Stimulated activated CD4-positive, alpha-beta T cell treated with anti-CD3 and anti-CD28 coated beads, Interleukin-1b, Interleukin-23, amount 100 ng/mL, for 48 hours (primary cell): ENCODE data around the gene FRMD8.

Experiments
- DNase-seq: peaks from one replicate; pipeline ENCODE4 v3.0.0-alpha.2; 2020

FRMD8 gene

DNA sequence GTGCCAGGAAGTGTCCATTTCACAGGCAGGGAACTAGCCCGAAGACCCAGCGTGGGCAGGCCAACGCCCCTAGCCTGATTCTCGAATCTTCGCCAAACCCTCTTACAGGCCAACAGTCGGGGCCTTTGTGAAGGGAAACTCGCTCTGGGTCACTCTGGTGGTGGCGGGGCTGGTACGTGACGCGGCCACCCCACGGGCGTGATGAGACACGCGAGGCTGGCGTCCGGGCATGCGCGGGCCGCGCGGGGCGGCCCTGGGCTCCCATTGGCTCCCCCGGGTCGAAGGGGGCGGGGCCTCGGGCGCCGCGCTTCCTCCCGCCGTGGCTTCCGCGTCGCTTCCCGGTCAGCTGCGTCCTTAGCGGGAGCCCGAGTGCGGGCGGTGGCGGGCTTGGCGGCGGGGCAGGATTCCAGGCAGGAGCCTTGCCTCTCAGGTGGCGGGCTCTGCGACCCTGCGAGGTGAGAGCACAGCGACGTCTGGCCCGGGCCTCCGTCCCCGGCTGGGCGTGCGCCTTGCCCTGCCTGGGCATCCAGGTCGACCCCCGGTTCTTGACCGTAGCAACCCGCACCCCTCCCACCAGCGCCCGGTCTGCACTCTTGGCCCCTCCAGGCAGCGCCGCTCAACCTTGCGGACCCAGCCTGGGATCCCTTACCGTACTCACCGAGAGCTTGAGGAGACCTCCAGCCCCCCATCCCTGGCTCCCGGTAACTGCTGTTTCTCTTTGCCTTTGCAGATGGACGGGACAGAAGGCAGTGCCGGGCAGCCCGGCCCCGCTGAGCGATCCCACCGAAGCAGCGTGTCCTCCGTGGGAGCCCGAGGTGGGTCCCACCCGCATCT is at the start of gene FRMD8:
Gene FRMD8 (plus strand): TSS at position 331 of the 834 bp plus-strand sequence. CDS start 400 bp downstream, at position 731.
- peak; percentile 81 for DNase-seq

- no peak for DNase-seq
These were observed 47.8 kb upstream of the FRMD8 start for GRCh38 chr11:65338676-65339075.

- DNase-seq, result no peak
These were observed 46.2 kb upstream of the FRMD8 start for GRCh38 chr11:65340226-65340625.

GRCh38 chr11:65341856-65342255 is 44.6 kb upstream of the FRMD8 start:
- no peak for DNase-seq

DNA sequence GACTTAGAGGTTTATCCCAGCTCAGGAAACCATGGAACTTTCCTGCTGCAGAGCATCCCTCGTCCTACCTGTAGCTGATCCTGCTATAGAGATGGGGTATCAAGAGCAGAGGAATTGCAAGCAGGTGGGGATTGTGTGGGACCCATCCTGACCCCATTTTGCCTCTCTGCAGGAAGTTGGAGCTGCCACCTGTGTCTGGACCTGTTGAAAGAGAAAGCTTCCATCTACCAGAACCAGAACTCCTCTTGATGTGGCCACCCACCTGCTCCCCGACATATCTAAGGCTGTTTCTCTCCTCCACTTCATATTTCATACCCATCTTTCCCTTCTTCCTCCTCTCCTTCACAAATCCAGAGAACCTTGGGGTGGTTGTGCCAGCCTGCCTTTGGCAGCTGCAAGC is 34.9 kb upstream of the FRMD8 start:
- DNase-seq, result no peak

GRCh38 chr11:65352783-65353182 is 33.7 kb upstream of the FRMD8 start:
- no peak for DNase-seq

DNA sequence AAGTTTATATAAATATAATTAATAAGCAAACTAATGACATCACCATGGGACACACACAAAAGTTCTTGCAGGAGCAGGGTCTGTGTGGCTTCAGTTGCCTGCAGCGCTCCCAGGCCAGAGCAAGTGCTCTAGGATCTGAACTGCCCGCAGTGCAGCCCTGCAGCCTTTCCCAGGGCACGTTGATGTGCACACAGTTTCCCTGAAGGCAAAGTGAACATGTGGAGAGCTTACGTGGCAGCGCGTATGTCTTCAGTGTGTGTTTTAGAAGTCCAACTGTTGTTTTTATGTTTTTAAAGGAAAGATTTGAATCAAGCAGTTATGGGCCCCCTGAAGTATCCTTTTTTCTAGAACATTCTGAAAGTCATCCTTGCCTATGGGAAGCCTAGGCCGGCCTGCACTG is 33.1 kb upstream of the FRMD8 start:
- no peak for DNase-seq

DNA sequence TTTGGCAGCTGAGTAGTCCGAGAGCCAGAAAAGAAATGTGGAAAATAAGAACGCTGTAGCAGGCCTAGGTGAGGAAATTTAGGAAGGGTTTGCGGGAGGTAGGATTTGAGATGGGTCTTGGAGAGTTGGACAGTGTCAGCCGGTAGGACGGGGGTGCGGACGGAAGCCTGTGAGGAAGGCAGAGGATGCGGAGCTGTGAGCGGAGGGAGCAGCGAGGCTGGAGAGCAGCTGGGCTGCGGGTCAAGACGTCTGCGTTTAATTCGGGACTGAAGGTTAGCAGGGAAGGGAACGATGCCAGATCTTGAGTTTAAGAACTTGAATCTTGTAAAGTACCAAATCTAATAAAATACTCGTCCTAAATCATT is 32.6 kb upstream of the FRMD8 start:
- no peak for DNase-seq

DNA sequence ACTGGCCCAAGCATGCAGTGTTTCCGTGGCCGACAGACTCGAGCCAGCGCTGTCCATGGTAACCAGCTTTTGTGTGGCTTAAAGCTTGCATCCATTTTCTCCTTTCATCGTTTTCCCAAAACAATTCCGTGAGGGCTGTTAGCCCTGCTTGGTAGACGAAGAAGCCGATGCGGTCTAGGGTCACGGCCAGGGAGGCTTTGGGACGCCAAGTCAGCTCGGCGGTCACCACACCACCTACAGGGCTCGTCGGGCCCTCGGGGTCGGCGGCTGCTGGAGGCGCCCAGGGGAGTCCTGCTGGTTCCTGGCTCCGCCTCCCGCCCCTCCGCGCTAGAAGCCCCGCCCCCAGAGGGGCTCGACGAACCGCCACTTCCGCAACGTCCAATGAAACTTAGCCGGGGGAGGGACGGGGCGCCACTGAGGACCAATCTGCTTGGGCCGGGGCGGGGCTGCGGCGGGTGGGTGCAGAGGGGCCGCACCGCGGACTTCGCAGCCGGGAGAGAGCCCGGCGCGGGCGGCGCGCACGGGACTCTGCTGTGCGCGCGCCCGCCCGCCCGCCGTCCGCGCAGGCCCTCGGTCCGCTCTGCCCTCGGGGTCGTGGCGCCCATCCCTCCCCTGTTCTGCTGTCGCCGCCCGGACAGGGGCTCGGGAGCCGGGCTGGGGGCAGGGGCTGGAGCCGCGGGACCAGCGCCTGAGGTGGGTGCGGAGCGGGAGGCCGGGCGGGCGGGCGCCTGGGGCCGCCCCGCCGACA is 32.0 kb upstream of the FRMD8 start, which contains the start of gene TIGD3:
Gene TIGD3 (plus strand): TSS at position 487 of the 748 bp plus-strand sequence. CDS start 1,058 bp downstream, outside the sequence.
- peak; percentile 95 for DNase-seq

DNA sequence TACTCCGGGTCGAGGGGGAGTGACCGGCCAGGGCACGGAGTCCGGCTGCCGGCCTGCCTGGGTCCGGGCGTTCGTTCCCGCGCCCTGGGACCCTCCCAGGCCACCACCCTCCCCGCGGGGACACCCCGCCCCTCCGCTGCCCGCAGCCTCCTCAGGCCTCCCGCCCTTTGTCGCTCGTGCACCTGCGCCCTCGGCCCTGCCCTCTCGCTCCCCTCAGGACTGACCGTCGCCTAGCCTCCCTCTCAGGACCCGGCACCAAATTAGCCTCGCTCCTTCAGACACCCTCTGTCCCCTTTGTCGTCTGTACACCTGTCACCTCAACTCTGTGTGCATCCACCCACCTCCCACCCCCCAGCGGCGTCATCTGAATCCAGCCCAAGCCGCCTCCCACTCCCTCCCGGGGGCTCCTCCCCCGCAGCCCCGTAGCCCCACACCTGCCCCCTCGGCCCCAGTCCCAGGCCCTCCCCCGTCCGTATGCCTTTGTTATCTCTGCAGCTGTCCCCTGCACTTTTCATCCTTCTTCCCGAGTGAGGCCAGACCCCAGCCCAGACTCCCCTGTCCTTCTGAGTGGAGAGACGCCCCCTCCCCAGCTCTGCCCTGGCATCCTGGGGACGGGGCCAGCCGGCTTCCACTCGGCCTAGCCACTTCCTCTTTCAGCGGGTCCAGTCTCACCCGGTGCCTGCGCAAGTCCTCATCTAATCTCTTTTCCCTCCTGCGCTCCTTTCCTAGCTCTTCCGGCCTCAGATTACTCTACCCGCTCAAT is 31.2 kb upstream of the FRMD8 start:
- peak; percentile 39 for DNase-seq

DNA sequence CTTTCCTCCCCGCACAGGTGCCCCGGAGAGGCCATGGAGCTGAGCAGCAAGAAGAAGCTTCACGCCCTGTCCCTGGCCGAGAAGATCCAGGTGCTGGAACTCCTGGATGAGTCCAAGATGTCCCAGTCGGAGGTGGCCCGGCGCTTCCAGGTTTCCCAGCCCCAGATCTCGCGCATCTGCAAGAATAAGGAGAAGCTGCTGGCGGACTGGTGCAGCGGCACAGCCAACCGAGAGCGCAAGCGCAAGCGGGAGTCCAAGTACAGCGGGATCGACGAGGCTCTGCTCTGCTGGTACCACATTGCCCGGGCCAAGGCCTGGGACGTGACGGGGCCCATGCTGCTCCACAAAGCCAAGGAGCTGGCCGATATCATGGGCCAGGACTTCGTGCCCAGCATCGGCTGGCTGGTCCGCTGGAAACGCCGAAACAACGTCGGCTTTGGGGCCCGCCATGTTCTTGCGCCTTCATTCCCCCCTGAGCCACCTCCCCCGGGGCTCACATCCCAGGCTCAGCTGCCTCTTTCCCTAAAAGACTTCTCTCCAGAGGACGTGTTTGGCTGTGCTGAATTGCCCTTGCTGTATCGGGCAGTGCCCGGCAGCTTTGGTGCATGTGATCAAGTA is 30.6 kb upstream of the FRMD8 start:
- DNase-seq, result no peak

GRCh38 chr11:65356394-65356972 is 30.0 kb upstream of the FRMD8 start:
- DNase-seq, result no peak

GRCh38 chr11:65357856-65358356 is 28.5 kb upstream of the FRMD8 start:
- DNase-seq, result no peak

DNA sequence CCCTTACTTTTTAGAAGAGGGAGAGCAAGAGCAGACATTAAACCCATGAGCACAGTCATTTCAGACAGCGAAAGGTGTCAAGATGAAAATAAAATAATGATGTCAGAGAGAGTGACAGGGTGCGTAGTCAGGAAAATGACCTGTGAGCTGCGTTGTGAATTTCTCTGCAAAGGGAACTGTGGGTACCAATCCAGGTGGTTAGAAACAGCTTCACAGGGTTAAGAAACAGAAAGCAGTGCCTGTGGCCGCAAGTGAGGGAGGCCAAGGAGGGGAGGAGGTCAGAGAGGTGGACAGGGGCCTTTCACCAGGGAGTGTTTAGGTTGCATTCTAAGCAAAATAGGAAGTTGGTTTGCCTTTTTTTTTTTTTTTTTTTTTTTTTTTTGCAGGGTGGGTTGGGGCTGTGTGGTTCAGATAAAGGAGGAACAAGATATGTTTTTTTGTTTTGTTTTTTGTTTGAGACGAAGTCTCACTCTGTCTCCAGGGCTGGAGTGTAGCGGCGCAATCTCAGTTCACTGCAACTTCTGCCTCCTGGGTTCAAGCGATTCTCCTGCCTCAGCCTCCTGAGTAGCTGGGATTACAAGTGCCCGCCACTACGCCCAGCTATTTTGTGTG is 24.0 kb upstream of the FRMD8 start:
- DNase-seq, result peak; percentile 33

DNA sequence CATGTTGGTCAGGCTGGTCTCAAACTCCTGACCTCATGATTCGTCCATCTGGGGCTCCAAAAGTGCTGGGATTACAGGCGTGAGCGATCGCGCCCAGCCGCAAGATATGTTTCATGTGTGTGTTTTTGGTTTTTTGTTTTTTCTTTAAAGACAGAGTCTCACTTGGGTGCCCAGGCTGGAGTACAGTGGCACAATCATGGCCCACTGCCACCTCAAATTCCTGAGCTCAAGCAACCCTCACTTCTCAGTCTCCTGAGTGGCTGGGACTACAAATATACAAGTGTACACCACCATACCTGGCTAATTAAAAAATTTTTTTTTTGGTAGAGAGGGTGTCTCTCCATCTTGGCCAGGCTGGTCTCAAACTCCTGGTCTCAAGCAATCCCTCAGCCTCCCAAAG is 23.5 kb upstream of the FRMD8 start:
- no peak for DNase-seq

DNA sequence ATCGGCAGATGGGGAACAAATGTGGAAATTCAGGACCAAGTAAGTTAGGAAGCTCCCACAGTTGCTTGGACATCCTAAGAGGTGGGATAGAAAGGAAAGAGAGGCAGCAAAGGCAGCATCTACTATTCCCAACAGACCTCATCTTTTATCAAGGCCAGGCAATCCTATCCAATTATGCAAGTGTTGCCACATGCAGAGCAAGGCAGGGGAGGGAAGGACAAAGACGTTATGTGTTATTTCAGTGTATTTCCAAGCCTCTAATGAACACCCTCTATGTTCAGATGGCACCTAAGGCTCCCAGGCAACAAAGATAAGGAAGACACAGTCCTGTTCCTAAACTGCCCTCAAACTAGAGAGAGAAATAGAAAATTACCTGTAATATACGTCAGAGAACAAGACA is 22.7 kb upstream of the FRMD8 start:
- DNase-seq, result no peak

DNA sequence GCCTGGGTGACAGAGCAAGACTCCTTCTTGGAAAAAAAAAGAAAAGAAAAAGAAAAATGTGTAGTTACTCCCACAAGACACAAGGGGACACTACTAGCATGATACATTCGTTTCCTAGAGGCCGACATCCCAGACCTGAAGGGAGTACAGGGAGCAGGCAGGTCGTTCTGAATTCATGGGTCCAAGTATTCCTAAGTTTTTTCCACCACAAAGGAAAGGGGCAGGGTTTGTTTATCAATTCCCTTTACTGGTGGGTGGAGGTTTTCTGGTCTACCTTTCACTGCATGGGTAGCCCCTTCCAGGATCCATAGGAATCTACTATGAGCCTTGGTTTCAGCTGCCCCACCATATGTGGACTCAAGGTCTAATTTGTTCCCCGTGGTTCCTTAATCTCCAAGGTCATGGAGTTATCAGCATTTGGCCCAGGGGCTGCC is 20.1 kb upstream of the FRMD8 start:
- DNase-seq, result no peak

GRCh38 chr11:65370659-65371049 is 15.8 kb upstream of the FRMD8 start:
- DNase-seq, result no peak

DNA sequence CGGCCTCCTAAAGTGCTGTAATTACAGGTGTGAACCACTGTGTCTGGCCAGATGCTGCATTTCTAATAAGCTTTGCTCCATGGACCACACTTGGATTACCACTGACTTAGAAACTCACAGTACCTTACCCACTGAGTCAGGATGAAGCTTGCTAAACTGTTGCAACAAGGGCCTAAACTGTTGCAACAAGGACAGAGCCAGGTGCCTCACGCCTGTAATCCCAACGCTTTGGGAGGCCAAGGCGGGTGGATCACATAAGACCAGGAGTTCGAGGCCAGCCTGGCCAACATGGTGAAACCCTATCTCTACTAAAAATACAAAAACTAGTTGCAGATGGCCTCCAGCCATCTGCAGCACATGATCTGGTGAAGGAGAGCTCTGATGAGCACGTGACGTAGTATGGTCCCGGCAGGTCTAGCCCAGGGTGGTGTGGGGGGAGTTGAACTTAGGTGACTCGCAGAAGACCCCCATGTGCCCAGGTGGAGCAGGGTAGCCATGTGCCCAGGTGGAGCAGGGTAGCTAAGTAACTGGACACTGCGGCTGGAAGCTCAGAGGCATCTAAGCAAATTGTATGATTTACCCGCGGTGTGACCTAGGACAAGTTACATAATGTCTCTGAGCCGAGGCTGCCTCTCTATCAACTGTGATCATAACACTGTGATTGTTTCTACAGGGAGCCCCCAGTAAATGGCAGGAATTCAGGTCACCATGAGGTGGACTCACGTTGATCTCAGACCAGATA is 12.4 kb upstream of the FRMD8 start:
- DNase-seq, result no peak

DNA sequence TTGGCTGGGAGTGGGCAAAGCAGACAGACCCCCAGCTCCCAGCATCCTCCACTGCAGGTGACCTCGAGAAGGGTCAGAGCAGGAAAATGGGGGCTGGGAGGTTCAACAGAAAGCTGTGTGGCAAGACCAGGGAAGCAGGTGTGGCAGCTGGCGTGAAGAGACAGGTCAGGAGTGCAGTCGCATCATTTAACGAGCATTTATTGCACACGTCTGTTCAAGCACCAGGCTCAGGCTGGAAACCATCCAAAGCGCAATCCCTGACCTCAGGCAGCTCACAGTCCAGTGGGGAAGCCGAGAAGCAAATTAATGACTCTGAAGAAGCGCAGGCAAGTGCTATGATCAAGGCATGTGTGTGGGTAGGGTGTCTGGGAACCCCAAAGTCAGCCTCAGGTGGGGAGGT is 11.4 kb upstream of the FRMD8 start:
- DNase-seq, result no peak

- no peak for DNase-seq
These were observed 10.2 kb upstream of the FRMD8 start for GRCh38 chr11:65376138-65376713.
